ENCODE results near the gene THSD7B. TPM values are rescaled to one million over a fixed set of nuclear protein-coding genes. Genes with fewer than 3 reads are reported as not detected.

Gene THSD7B
- total and polyA plus RNA-seq, 2 donors from 2014 or later: 0.34 to 0.85 TPM

DNA sequence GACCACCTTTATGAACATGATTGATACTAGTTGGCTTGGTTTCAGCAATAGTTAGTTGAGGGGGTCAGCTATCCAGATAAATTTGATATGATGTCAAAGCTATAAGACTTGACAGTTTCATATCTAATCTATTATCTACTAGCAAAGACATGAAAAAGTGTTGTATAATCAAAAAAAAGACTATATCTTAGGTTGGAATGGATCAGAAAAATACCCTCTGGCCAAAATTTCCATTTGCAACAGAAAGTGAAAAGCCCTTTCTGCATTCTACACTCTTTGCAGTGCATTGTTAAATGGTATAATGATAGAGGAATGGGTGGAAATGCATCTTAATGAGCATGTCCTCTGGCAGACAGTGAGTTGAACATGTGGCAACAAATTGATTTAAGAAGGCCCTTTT is 242.6 kb downstream of the THSD7B start:
- no peak for DNase-seq
- TF ChIP-seq, protein P1, sequence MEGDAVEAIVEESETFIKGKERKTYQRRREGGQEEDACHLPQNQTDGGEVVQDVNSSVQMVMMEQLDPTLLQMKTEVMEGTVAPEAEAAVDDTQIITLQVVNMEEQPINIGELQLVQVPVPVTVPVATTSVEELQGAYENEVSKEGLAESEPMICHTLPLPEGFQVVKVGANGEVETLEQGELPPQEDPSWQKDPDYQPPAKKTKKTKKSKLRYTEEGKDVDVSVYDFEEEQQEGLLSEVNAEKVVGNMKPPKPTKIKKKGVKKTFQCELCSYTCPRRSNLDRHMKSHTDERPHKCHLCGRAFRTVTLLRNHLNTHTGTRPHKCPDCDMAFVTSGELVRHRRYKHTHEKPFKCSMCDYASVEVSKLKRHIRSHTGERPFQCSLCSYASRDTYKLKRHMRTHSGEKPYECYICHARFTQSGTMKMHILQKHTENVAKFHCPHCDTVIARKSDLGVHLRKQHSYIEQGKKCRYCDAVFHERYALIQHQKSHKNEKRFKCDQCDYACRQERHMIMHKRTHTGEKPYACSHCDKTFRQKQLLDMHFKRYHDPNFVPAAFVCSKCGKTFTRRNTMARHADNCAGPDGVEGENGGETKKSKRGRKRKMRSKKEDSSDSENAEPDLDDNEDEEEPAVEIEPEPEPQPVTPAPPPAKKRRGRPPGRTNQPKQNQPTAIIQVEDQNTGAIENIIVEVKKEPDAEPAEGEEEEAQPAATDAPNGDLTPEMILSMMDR (IDR thresholded peaks at IDR 0.05; ENCODE audit: borderline replicate concordance, extremely low read depth, insufficient read depth): no peak
- no peak for FAIRE-seq
- H3K9me3 ChIP-seq (ENCODE audit: control insufficient read depth in 2 of 3, insufficient read depth in 1 of 3, low read length in 3 of 3): no peaks in the 10 kb centered on the region
- H3K4me3 ChIP-seq (ENCODE audit: low read length in 3 of 3): no peak overlapping the region
- H3K4me1 ChIP-seq (ENCODE audit: control insufficient read depth in 2 of 3, insufficient read depth in 2 of 3, low read depth in 1 of 3, low read length in 3 of 3): no peaks in the 10 kb centered on the region
- H3K27me3 ChIP-seq (ENCODE audit: control insufficient read depth, insufficient read depth, low read length): no peaks in the 10 kb centered on the region
- no peaks in the 10 kb centered on the region for H3K36me3 ChIP-seq (ENCODE audit: control insufficient read depth in 2 of 3, insufficient read depth in 3 of 3, low read length in 3 of 3)
- intact Hi-C loops (cut with DNase I): no loop called here
- no peak overlapping the region for H3K9ac ChIP-seq (ENCODE audit: low read length in 3 of 3)
- no peak overlapping the region for H3K27ac ChIP-seq (ENCODE audit: low read depth in 2 of 2, low read length in 2 of 2)

DNA sequence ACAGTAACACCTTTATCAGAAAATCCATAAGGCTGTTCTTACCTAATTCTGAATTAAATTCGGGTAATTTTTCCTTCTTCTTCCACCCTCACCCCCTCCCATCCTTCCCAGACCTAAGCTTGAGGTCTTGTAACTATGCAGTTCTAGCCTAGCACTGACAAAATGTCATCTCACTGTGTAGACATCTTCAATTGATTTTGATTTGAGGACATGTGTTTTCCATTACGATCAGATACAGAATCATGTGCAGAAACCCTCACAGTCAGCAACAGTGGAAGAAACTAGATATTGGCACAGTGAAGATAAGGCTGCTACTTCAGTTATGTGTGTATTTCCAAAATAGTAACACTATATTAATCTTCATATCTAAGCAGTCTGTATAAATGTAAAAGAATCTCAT is 244.6 kb downstream of the THSD7B start:
- intact Hi-C loops (cut with DNase I): no loop called here
- Histone ChIP-seq H3K4me1 (ENCODE audit: control insufficient read depth in 2 of 3, insufficient read depth in 2 of 3, low read depth in 1 of 3, low read length in 3 of 3) (no peaks in the 10 kb centered on the region), H3K9ac (ENCODE audit: low read length in 3 of 3) (no peak overlapping the region), H3K27ac (ENCODE audit: low read depth in 2 of 2, low read length in 2 of 2) (no peak overlapping the region), H3K9me3 (ENCODE audit: control insufficient read depth in 2 of 3, insufficient read depth in 1 of 3, low read length in 3 of 3) (no peaks in the 10 kb centered on the region), H3K4me3 (ENCODE audit: low read length in 3 of 3) (no peak overlapping the region), H3K27me3 (ENCODE audit: control insufficient read depth, insufficient read depth, low read length) (no peaks in the 10 kb centered on the region), H3K36me3 (ENCODE audit: control insufficient read depth in 2 of 3, insufficient read depth in 3 of 3, low read length in 3 of 3) (no peaks in the 10 kb centered on the region)
- DNase-seq (no peak), FAIRE-seq (no peak)
- TF ChIP-seq, protein P1 (IDR thresholded peaks at IDR 0.05; ENCODE audit: borderline replicate concordance, extremely low read depth, insufficient read depth): no peak

GRCh38 chr2:137020452-137021196 is 255.3 kb downstream of the THSD7B start:
- Histone ChIP-seq H3K9ac (ENCODE audit: low read length in 3 of 3) (no peak overlapping the region), H3K9me3 (ENCODE audit: control insufficient read depth in 2 of 3, insufficient read depth in 1 of 3, low read length in 3 of 3) (peaks cover 0 to 2% (median 0%) of the 10 kb centered on the region in 3 donors), H3K4me1 (ENCODE audit: control insufficient read depth in 2 of 3, insufficient read depth in 2 of 3, low read depth in 1 of 3, low read length in 3 of 3) (no peaks in the 10 kb centered on the region), H3K36me3 (ENCODE audit: control insufficient read depth in 2 of 3, insufficient read depth in 3 of 3, low read length in 3 of 3) (no peaks in the 10 kb centered on the region), H3K27me3 (ENCODE audit: control insufficient read depth, insufficient read depth, low read length) (no peaks in the 10 kb centered on the region), H3K4me3 (ENCODE audit: low read length in 3 of 3) (no peak overlapping the region), H3K27ac (ENCODE audit: low read depth in 2 of 2, low read length in 2 of 2) (no peak overlapping the region)
- FAIRE-seq (no peak), DNase-seq (no peak)
- intact Hi-C loops (cut with DNase I): no loop called here
- TF ChIP-seq, protein P1 (IDR thresholded peaks at IDR 0.05; ENCODE audit: borderline replicate concordance, extremely low read depth, insufficient read depth): no peak
